Right atrium auricular region (tissue), 2 donors: ENCODE measurements around the gene ACYP2. TPM values are rescaled to one million over a fixed set of nuclear protein-coding genes. Genes with fewer than 3 reads are reported as not detected.
"Not testable (repeated sequence)": the region's sequence is repeated elsewhere in the genome, so short reads cannot be mapped to it uniquely, and the experiment has no call there.

Experiments
- DNase-seq: peaks from one replicate; pipeline ENCODE4 v3.0.0-alpha.2; 2019; ENCODE audit warnings: low spot score
- H3K27ac ChIP-seq, 2 donors: fragments of 200-600 bp; sonication (generic); 1 replicate in 1 of 2; 2 replicates in 1 of 2; pipeline ENCODE4 v1.5.1; 2016 to 2019
- H3K27me3 ChIP-seq, 2 donors: fragments of 200-600 bp; sonication (generic); one replicate each; pipeline versions ENCODE4 v1.5.1 to v1.6.0; 2017 to 2019
- H3K36me3 ChIP-seq: fragments of 200-600 bp; sonication (generic); one replicate; pipeline ENCODE4 v1.5.1; 2016
- H3K4me1 ChIP-seq, 2 donors: fragments of 200-600 bp; sonication (generic); one replicate each; pipeline versions ENCODE4 v1.5.1 to v1.6.0; 2017 to 2019
- H3K4me3 ChIP-seq, 2 donors: fragments of 200-600 bp; sonication (generic); 1 replicate in 1 of 2; 2 replicates in 1 of 2; pipeline ENCODE4 v1.5.1; 2017 to 2019; ENCODE audit warnings: mild to moderate bottlenecking in 1 of 2, moderate library complexity in 1 of 2
- H3K9me3 ChIP-seq, 2 donors: fragments of 200-600 bp; sonication (generic); one replicate each; pipeline ENCODE4 v1.5.1; 2019
- total RNA-seq, 2 donors: library from RNA; depleted of rRNA; stranded (reverse); fragments of >200 nt; gene quantifications; one replicate each; pipeline ENCODE4 v1.1.0, GENCODE V29; 2016
- TF ChIP-seq, protein P1 (sequence below), 2 donors: fragments of 200-600 bp; sonication (generic); IDR thresholded peaks; one replicate each; pipeline ENCODE4 v1.5.1; 2019; ENCODE audit warnings: antibody characterized with exemption in 2 of 2

The ACYP2 gene
- total RNA-seq, 2 donors from 2014 or later: 32.7 to 48.1 TPM

DNA sequence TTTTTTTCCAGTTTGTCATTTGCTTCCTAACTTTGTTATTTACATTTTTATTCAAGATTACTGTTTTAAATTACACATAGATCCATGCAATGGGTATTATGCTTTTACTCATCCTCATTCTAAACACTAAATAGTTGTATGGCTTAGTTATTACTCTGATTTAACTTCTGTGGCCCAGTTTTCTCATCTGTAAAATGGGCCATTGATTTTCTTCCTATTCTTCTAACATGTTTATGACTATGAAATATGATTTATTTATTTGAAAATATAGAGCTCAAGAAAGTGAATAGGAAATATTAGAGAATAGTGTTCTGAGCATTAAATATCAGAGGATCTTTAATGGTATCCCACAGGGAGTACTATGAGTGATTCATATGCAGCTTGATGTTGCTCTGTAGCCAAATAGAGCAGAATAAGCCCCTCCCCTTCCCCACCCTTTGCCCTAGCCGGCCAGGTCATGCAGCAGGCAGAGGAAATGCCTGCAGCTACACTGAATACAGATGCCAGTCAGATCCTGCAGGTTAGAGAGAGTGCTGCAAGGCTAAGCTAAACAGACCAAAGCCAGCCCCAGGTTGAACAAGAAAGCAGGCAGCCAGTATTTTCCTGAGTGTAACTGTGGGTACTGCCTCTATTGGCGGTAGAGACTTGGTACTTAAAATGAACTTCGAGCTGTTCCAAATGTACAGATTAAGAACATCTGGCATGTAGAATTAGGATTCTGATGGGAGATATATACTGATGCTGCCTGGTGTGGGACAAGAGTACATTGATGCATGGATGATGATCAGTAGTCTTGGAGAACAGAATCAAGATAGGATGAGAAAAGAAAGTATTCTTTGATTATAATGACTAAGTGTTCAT is 11.7 kb upstream of the ACYP2 start:
- no peaks in the 10 kb centered on the region for H3K36me3 ChIP-seq
- no peak overlapping the region for H3K27ac ChIP-seq
- no peaks in the 10 kb centered on the region for H3K27me3 ChIP-seq
- H3K4me1 ChIP-seq: peaks cover 0 to 6% of the 10 kb centered on the region in 2 donors
- DNase-seq: no peak
- TF ChIP-seq, protein P1, sequence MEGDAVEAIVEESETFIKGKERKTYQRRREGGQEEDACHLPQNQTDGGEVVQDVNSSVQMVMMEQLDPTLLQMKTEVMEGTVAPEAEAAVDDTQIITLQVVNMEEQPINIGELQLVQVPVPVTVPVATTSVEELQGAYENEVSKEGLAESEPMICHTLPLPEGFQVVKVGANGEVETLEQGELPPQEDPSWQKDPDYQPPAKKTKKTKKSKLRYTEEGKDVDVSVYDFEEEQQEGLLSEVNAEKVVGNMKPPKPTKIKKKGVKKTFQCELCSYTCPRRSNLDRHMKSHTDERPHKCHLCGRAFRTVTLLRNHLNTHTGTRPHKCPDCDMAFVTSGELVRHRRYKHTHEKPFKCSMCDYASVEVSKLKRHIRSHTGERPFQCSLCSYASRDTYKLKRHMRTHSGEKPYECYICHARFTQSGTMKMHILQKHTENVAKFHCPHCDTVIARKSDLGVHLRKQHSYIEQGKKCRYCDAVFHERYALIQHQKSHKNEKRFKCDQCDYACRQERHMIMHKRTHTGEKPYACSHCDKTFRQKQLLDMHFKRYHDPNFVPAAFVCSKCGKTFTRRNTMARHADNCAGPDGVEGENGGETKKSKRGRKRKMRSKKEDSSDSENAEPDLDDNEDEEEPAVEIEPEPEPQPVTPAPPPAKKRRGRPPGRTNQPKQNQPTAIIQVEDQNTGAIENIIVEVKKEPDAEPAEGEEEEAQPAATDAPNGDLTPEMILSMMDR (IDR thresholded peaks at IDR 0.05): no peak
- no peak overlapping the region for H3K4me3 ChIP-seq
- no peaks in the 10 kb centered on the region for H3K9me3 ChIP-seq

DNA sequence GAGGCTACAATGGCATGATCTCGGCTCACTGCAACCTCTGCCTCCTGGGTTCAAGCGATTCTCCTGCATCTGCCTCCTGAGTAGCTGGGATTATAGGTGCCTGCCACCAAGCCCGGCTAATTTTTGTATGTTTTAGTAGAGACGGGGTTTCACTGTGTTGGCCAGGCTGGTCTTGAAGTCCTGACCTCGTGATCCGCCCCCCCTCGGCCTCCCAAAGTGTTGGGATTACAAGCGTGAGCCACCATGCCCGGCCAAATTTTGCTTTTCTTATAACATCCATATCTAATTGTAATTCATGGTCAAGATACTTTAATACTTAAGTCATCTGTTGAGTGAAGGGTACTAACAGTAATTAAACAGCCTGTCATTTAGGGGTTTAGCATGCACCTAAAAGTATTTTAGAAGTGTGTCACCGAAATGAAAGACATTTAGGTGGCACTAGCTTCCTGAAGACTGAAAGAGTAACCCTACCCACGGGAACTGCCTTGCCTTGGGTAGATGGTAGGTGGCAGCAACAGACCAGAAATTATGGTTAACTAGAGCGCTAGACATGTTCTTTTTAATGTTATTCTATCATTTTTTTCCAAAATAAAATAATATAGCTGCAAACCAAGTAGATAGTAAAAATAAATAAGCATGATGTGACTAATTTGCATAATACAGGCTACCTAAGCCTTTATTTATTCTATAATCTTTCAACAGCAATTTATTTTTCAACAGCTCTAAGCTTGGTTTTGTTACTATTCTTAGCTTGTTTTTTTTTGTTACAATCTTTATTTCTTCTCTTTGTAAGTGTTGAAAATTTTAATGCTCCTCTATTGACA is 8.6 kb upstream of the ACYP2 start:
- H3K4me3 ChIP-seq: no peak overlapping the region
- H3K27ac ChIP-seq: no peak overlapping the region
- H3K9me3 ChIP-seq: no peaks in the 10 kb centered on the region
- no peaks in the 10 kb centered on the region for H3K27me3 ChIP-seq
- TF ChIP-seq, protein P1 (IDR thresholded peaks at IDR 0.05): peak; percentile 41 to 76
- peaks cover 0 to 6% of the 10 kb centered on the region in 2 donors for H3K4me1 ChIP-seq
- no peak for DNase-seq
- no peaks in the 10 kb centered on the region for H3K36me3 ChIP-seq

DNA sequence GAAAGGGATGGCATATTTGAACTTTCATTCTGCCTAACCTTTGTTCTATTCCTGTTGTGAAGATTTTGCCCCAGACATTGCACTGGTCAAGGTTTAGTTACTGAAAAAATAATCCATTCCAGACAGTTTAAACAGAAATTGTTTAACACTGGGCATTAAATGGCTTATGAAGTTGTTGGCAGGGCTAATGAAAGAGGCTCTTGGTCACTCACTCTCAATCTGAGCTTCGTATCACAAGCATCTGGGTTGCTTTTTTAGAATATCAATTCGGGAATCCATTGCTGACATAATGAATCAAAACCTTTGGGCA is 8.0 kb upstream of the ACYP2 start:
- H3K4me1 ChIP-seq: peaks cover 0 to 6% of the 10 kb centered on the region in 2 donors
- H3K9me3 ChIP-seq: no peaks in the 10 kb centered on the region
- no peak for DNase-seq
- no peaks in the 10 kb centered on the region for H3K36me3 ChIP-seq
- H3K27me3 ChIP-seq: no peaks in the 10 kb centered on the region
- no peak overlapping the region for H3K27ac ChIP-seq
- H3K4me3 ChIP-seq: no peak overlapping the region
- TF ChIP-seq, protein P1 (IDR thresholded peaks at IDR 0.05): no peak

DNA sequence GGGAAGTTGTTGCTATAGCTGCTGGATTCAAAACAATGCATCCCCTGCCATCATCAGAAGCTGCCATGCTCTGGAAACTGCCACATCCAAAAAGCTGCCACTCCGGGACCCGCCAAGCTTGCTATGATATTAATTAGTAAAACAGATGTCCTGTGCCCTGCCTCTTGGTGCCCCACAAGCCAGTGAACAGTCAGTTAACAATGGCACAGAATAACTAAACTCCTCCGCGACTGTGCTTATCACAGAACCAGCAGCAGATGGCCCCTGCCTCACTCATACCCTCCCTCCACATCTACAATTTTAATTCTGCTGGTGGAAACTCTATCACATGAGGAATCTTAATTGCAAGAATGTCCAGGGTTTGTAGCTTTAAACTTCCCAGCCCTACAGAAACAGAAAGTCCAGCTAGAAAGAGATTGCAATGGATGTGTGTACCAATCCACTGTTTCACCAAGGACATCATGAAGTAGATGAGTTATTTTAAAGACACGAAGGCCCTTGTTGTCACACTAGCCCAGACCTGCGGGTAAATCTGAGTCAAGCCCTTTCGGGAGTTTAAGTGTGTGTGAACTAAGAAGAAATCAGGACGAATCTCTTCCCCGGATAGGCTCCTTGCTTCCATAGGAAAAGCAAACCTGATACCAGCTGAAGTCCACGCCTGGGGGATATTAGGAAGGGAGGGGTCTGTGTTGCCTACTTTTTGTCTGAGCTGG is 7.4 kb upstream of the ACYP2 start:
- Histone ChIP-seq H3K4me3 (no peak overlapping the region), H3K27me3 (no peaks in the 10 kb centered on the region), H3K36me3 (no peaks in the 10 kb centered on the region), H3K27ac (no peak overlapping the region), H3K9me3 (no peaks in the 10 kb centered on the region), H3K4me1 (peaks cover 0 to 6% of the 10 kb centered on the region in 2 donors)
- TF ChIP-seq, protein P1 (IDR thresholded peaks at IDR 0.05): no peak
- no peak for DNase-seq

DNA sequence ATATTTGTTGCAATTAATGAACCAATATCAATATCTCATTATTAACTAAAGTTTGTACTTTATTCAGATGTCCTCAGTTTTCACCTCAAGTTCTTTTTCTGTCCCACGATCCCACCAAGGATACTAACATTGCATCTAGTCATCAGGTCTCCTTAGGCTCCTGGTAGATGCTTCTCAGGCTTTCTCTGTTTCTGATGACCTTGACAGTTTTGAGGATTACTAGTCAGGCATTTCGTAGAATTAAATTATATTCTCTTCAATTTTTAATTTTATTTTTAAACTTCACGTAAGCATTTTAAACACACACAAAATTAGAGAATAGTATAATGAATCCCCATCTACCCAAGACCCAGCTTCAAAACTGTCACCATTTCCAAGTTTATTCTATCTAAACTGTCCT is 5.6 kb upstream of the ACYP2 start:
- H3K36me3 ChIP-seq: no peaks in the 10 kb centered on the region
- no peaks in the 10 kb centered on the region for H3K27me3 ChIP-seq
- no peak overlapping the region for H3K4me3 ChIP-seq
- H3K27ac ChIP-seq: no peak overlapping the region
- no peak for DNase-seq
- peaks cover 0 to 6% of the 10 kb centered on the region in 2 donors for H3K4me1 ChIP-seq
- TF ChIP-seq, protein P1 (IDR thresholded peaks at IDR 0.05): no peak
- no peaks in the 10 kb centered on the region for H3K9me3 ChIP-seq

DNA sequence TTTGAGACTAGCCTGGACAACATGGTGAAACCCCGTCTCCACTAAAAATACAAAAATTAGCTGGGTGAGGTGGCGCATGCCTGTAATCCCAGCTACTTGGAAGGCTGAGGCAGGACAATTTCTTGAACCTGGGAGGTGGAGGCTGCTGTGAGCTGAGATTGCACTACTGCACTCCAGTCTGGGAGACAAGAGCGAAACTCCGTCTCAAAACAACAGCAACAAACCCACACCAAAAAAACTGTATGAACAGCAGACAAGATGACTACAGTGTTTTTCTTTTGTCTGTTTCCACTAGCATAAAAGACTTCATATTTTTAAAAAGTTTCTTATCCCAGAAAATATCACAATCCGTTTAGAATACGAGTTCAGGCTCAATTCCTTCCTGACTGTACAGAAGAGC is 936 bp upstream of the ACYP2 start:
- not testable (repeated sequence) for H3K4me3 ChIP-seq, DNase-seq
- H3K4me1 ChIP-seq: peaks cover 0 to 10% of the 10 kb centered on the region in 2 donors

More for the DNA sequence above, 936 bp upstream of the ACYP2 start:
- H3K9me3 ChIP-seq, H3K36me3 ChIP-seq, H3K27me3 ChIP-seq: not testable (repeated sequence)
- H3K27ac ChIP-seq: peak overlapping the region; percentile 99
